ENCODE measurements around the gene NDNF.

NDNF gene

GRCh38 chr4:121064482-121064881, 7.9 kb downstream of the NDNF start:
- TF ChIP-seq CTCF (IDR thresholded peaks at IDR 0.05; ENCODE audit: low read depth, low read length, missing control alignments): no peak
- H3K4me3 ChIP-seq (ENCODE audit: low read depth, low read length): no peak overlapping the region
- DNase-seq (ENCODE audit: low read depth): no peak
- in situ Hi-C loops (cut with HindIII; ENCODE audit: low sequenced_read_pairs): no loop called here

- in situ Hi-C loops (cut with HindIII; ENCODE audit: low sequenced_read_pairs): no loop called here
- no peak overlapping the region for H3K4me3 ChIP-seq (ENCODE audit: low read depth, low read length)
- TF ChIP-seq CTCF (IDR thresholded peaks at IDR 0.05; ENCODE audit: low read depth, low read length, missing control alignments): no peak
- DNase-seq (ENCODE audit: low read depth): no peak
Measured at GRCh38 chr4:121062521-121062920, 9.8 kb downstream of the NDNF start.

- no peak for TF ChIP-seq CTCF (IDR thresholded peaks at IDR 0.05; ENCODE audit: low read depth, low read length, missing control alignments)
- no peak overlapping the region for H3K4me3 ChIP-seq (ENCODE audit: low read depth, low read length)
- in situ Hi-C loops (cut with HindIII; ENCODE audit: low sequenced_read_pairs): no loop called here
- no peak for DNase-seq (ENCODE audit: low read depth)
Measured at GRCh38 chr4:121061861-121062260, 10.5 kb downstream of the NDNF start.

DNA sequence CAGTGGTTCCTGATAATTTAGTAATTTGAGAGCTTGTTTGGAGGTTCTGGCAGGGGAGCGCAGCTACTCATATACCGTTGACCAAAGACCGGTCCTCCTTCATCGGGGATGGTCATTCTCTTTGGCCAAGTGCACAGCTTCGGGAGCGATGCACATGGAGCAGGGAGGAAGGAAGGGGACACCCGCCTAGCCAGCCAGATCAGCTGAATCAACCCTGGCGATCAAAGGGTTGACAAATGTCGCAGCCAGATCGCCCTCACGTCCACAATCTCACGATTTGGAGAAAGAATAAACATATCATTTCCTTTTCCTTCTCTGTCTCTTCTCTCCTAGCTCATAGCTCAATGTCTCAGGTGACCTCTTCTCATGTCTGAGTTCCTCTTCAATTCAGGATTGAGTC, 11.1 kb downstream of the NDNF start:
- no peak overlapping the region for H3K4me3 ChIP-seq (ENCODE audit: low read depth, low read length)
- TF ChIP-seq CTCF (IDR thresholded peaks at IDR 0.05; ENCODE audit: low read depth, low read length, missing control alignments): no peak
- DNase-seq (ENCODE audit: low read depth): no peak
- in situ Hi-C loops (cut with HindIII; ENCODE audit: low sequenced_read_pairs): no loop called here

DNA sequence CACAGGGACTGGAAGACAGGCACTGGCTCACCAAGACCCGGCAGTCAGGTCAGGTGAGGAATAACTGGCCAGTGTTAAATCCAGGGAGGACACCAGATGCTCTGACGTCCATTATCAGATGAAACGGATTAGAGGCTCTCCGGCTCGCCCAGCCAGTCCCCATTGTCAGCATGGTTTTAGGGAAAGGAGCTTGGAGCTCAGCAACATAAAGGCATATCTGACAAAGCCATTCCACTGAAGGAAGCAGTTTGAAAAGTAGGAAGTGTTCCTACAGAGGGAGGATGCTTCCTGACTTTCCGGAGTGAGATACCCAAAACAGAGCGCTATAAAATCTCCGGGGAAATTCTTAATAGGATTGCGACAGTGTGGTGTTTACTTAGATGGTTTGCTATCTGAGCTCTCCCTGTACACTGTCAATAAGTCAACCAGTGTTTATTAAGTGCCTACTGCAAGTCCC, 14.8 kb downstream of the NDNF start:
- no peak for TF ChIP-seq CTCF (IDR thresholded peaks at IDR 0.05; ENCODE audit: low read depth, low read length, missing control alignments)
- in situ Hi-C loops (cut with HindIII; ENCODE audit: low sequenced_read_pairs): no loop called here
- no peak for DNase-seq (ENCODE audit: low read depth)
- H3K4me3 ChIP-seq (ENCODE audit: low read depth, low read length): no peak overlapping the region

GRCh38 chr4:121056066-121056465, 16.3 kb downstream of the NDNF start:
- in situ Hi-C loops (cut with HindIII; ENCODE audit: low sequenced_read_pairs): no loop called here

More at GRCh38 chr4:121056066-121056465, 16.3 kb downstream of the NDNF start:
- no peak for TF ChIP-seq CTCF (IDR thresholded peaks at IDR 0.05; ENCODE audit: low read depth, low read length, missing control alignments)
- H3K4me3 ChIP-seq (ENCODE audit: low read depth, low read length): no peak overlapping the region
- DNase-seq (ENCODE audit: low read depth): no peak

Measured in astrocyte of the cerebellum (primary cell).